HG03159 (cell line): ENCODE results near the gene WDR12.
A peak's percentile ranks its signal among the peaks of the same experiment; 100 is the strongest.
"Not testable (repeated sequence)": the region's sequence is repeated elsewhere in the genome, so short reads cannot be mapped to it uniquely, and the experiment has no call there.

Experiments used
- ATAC-seq: cut with Tn5 transposase; IDR thresholded peaks from one replicate; pipeline ENCODE4 v1.9.1; 2021; ENCODE audit warnings: mild to moderate bottlenecking, moderate library complexity; ENCODE audit not compliant: unreplicated experiment

The WDR12 gene

DNA sequence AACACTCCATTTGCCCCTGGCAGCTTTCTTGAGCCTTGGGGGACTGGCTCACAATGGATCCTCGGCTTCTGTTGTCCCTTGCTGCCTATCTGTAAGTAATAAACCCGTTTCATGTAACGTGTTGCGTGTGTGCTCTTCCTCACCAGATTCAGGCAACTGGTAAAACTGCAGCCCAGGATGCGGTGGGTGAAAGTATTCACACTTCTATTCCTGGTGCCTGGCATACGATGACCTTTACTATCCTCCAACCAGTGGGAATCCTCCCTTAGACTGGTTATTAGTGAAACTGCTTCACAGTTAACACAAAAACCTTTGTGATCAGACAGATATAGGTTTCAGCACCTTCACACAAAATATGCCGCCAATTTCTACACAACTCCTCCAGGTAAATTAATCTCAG is 26.3 kb downstream of the WDR12 start:
- ATAC-seq: no peak

DNA sequence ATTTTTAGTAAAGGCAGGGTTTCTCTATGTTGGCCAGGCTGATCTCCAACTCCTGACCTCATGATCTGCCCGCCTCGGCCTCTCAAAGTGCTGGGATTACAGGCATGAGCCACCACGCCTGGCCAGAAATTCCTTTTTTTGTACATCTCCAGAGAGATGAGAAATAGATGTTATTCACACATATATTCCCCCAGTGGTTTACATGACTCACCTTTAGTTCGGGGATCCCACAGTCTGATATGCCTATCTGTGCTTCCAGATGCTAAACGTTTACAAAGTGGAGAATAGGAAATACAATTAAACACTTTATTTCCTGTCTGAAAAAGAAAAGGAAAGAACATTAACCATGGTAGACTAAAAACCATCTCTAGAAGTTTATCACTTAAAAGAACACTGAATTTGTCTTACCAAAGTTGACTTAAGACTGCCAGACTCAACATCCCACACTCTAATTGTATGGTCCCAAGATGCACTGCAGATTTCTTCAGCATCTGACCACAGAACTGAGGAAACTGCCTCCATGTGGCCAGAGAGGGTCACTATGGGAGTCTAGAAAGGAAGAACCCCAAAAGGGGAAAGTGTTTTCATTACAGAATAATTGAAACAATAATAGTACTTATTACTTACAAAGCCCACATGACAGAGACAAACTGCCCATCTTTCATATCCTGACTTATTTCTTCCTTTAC is 27.3 kb downstream of the WDR12 start:
- no peak for ATAC-seq

- no peak for ATAC-seq
These were observed 29.9 kb downstream of the WDR12 start for GRCh38 chr2:202881570-202881969.

- no peak for ATAC-seq
These were observed 33.8 kb downstream of the WDR12 start for GRCh38 chr2:202877699-202878098.

GRCh38 chr2:202871300-202872141 is 40.0 kb downstream of the WDR12 start, which contains the start of gene ICA1L:
Gene ICA1L (minus strand): TSS chr2:202871766. CDS start chr2:202829009, 42,757 bp downstream.
- ATAC-seq: peak; percentile 49

- peak; percentile 81 for ATAC-seq
These were observed 40.8 kb downstream of the WDR12 start for GRCh38 chr2:202870431-202871299.

DNA sequence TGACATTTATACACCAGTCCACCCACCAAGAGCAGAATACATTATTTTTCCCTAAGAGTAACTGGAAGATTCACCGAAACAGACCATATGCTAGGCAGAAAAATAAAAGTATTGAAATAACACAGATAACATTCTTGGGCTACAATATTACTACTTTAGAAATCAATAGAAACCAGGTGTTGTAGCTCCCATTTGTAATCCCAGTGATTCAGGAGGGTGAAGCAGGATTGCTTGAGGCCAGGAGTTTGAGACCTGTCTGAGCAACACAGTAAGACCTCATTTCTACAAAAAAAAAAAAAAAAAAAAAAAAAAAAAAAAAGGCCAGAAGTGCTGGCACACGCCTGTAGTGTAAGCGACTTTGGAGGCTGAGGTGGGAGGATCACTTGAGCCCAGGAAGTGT is 49.5 kb downstream of the WDR12 start:
- no peak for ATAC-seq

DNA sequence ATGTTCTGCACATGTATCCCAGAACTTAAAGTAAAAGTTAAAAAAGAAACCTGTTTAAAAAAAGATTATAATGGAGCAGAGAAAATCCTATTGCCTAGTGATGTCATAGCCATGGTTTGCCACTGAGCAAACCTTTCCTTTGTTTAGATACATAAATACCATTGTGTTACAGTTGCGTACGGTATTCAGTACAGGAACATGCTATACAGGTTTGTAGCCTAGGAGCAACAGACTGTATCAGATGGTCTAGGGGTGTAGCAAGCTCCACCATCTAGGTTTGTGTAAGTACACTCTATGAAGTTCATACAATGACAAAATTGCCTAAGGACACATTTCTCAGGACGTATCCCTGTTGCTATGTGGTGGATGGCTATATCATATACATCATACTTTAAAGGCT is 52.9 kb downstream of the WDR12 start:
- no peak for ATAC-seq

DNA sequence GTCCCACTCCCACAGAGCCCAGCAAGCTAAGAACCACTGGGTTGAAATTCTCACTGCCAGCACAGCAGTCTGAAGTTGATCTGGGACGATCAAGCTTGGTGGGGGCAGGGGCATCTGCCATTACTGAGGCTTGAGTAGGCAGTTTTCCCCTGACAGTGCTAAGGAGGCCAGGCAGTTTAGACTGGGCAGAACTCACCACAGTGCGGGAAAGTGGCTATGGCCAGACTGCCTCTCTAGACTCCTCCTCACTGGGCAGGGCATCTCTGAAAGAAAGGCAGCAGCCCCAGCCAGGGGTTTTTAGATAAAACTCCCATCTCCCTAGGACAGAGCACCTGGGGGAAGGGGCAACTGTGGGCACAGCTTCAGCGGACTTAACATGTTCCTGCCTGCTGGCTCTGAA is 62.1 kb downstream of the WDR12 start:
- not testable (repeated sequence) for ATAC-seq

- no peak for ATAC-seq
These were observed 62.7 kb downstream of the WDR12 start for GRCh38 chr2:202848813-202849212.

DNA sequence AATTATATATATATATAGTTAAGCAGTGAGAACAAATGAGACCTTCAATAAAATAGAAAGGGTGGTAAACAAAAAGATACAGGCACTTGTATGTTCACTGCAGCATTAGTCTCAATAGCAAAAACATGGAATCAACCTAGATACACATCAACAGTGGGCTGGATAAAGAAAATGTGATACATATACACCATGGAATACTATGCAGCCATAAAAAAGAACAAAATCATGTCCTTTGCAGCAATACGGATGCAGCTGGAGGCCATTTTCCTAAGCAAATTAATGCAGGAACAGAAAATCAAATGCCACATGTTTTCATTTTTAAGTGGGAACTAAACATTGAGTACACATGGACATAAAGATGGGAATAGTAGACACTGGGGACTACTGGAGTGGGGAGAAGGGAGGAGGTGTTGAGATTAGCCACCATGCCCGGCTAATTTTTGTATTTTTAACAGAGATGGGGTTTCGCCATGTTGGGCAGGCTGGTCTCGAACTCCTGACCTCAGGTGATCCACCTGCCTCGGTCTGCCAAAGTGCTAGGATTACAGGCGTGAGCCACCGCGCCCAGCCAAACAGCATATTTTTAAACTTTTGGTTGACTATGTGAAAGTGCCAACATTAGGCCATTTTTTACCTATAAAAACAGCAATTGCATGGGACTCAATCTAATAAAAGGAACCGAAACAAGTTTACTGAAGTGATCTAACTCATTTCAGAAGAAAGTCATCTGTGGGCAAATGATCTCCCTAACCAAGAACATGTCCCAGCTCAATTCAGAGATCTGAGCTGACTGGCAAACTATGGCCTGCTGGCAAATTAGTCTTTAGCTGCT is 63.6 kb downstream of the WDR12 start:
- peak; percentile 80 for ATAC-seq

- no peak for ATAC-seq
These were observed 66.8 kb downstream of the WDR12 start for GRCh38 chr2:202844656-202845055.

DNA sequence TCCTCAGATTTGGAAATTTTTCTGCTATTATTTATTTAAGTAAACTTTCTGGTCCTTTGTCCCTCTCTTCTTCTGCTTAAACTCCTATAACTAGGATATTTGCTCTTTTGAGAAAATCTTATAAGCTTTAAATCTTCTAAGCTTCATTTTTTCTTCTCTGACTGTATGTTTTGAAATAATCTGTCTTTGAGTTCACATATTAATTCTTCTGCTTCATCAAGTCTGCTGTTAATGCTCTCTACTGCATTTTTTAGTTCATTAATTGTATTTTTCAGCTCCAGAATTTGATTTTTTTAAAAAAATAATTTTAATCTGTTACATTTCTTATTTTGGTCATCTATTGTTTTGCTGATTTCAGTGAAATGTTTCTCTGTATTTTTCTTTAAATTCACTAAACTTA is 68.8 kb downstream of the WDR12 start:
- ATAC-seq: no peak

DNA sequence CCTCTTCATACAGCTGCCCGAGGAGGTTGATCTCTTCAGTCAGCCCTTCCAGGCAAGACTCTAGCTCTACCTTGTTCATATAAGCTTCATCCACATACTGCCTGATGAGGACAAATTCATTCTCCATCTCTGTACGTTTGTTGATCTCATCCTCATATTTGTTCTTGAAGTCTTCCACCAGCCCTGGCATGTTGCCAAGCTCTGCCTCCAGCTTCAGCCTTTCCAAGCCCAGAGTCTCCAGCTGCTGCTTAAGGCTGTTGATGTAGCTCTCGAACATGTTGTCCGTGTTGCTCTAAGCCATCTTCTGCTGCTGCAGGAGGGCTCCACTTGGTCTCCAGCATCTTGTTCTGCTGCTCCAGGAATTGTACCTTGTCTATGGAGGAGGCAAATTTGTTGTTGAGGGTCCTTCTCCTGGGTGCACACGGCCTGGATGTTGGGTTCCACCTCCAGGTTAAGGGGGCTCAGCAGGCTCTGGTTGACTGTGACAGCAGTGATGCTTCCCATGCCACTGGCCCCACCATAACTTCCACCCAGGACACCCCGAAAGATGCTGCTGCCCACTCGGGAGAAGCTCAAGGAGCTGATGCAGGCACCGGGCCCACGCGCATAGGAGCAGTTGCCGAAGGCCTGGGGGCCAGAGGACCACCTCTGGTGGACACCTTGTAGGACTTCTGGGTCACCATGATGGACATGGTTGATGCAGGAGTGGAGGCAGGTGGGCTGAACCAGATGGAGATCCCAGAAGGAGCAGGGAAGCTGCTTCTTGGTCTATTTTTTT is 70.2 kb downstream of the WDR12 start:
- ATAC-seq: no peak

DNA sequence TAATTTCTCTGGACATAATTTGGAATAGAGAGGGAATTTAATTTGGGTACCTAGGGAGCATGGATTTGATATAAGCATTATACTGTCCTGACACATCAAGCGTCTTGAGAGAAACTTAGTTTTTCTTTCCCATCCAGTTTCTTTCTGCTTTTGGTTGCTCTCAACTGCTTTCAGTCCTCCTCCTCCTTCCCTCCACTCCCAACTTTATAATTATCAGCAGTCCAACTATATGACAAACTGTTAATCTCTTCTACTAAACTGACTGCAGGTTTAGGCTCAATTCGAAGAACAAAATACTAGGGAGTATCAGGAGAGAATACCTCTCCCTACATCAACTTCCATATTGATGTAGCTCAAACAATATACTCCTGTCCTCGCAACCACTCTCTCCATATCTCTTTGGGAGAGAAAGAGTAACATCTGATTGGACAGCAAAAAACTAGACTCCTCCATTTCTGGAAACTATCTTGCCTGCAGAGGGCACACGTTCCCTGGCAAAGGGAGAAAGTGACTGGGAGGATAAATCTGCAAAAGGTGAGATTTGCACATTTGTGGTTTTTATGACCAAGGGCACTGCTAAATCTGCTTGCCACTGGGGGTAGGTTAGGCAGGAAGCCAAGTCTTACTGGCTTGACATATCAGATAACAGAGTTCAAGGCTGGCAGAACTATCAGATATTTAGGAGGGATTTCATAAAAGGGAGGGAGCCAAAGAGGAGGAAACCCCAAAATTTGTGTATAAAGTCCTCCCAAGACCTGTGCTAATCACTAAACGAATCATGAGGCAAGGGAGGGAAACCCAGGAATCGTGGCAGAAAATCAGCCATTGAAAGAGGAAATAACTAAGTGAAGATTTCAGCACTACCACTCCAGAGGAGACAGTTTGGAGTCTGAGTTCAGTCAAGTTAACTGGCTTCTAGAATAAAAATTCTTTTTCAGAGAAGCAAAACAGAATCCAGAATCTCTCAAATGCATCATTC is 79.9 kb downstream of the WDR12 start:
- ATAC-seq: no peak

DNA sequence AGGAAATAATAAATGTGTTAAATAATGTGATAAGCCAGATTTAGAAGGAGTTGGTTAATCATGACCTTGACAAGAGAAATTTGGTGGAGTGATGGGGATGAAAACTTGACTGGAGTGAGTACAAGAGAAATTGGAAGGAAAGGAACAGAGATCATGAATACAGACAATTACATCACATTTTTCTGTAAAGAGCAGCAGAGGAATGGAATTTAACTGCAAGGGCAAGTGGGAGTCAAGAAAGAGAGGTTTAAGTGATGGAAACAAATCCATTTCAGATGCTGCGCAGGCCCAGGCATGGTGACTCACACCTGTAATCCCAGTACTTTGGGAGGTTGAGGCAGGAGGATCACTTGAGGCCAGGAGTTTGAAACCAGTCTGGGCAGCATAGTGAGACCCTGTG is 86.6 kb downstream of the WDR12 start:
- no peak for ATAC-seq
